Activated effector memory CD4-positive, alpha-beta T cell treated with anti-CD3 and anti-CD28 coated beads, Interleukin-2, amount 50 U/mL, for 16 hours (primary cell): ENCODE data around the gene NFIC.

Experiments
- DNase-seq: peaks from one replicate; pipeline ENCODE4 v3.0.0-alpha.2; 2020

NFIC gene

GRCh38 chr19:3513229-3514140, 147.1 kb downstream of the NFIC start:
- no peak for DNase-seq

DNA sequence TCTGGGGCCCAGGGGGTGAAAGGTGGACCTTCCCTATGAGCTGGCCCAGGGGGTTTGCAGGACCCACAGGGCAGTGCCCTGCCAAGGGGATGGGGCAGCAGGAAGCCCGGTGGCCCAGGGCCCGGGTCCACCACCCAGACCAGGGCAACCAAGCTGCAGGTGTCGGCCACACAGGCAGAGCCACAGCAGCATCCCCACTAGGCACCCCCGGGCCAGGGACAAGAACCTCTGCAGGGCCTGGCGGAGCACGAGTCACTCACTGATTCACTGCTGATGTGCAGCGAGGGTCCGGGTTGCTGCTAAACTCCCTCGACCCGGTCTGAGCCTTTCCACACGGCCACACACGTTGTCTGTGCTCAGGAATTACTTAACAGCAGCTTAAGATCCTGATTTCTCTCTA, 148.5 kb downstream of the NFIC start:
- no peak for DNase-seq

DNA sequence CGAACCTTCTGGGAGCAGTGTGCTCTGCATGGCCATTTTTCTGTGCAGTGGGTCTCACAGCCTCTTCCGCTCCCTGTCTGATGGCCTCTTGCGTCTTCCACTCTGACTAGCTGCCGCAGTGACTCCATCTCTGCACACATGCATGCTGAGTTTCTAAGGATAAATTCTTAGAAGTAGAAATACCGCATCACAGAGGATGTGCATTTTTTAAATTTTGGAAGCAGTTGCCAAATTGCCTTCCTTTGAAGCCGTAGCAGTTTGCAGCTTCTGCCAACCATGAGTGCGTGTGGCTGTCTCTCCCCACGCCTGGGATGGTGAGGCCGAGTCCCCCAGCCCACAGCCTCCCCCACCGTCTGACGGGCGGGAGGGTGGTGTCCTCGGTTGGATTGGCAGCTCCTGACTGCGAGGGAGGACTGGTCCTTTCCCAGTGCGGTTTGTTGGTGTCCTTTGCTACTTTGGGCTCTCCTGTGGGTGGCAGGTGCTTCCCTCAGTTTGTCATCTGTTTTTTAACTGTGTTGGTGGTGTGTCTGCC, 149.6 kb downstream of the NFIC start:
- no peak for DNase-seq

DNA sequence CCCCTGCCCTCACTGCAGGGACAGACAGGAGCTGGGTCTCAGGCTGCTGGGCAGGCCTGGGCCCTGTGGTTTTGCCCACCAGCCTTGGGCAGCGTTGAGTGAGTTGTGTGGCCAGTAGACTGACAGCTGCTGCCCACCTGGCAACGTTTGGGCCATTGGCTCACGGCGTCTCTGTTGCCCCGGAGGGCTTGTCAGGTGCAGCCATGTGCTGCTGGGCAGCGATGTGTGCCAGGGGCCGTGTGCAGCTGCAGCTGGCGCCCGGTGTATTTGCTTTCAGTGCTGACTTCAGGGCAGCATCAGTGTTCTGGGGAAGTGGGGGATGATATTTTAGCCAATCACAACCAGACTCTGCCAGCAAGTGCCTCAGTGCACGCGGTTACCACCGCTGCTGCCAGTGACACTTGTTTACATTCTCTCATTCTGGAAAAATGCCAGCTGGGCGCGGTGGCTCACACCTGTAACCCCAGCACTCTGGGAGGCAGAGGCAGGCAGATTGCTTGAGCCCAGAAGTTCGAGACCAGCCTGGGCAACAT, 150.4 kb downstream of the NFIC start:
- peak; percentile 71 for DNase-seq

- DNase-seq: no peak
Observed at GRCh38 chr19:3517638-3518037, 151.3 kb downstream of the NFIC start.

- no peak for DNase-seq
Observed at GRCh38 chr19:3518255-3518654, 151.9 kb downstream of the NFIC start.

DNA sequence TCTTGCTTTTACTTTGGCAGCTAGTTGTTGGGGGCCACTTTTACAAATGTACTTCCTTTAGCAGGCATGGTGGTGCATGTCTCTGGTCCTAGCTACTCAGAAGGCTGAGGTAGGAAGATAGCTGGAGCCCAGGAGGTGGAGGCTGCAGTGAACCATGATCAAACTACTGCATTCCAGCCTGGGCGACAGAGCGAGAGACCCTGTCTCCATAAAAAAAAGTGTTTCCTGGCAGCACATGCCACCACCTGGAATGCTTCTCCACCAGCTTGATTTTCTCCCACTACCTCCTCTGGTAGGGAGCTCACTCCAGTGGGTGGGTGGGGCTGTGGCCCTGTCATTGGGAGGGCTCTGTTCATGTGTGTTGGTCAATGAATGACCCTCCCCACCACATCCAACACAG, 152.3 kb downstream of the NFIC start:
- DNase-seq: no peak
